ENCODE data around the gene TEC. TPM values are rescaled to one million over a fixed set of nuclear protein-coding genes. Genes with fewer than 3 reads are reported as not detected.

The TEC gene
- total and polyA plus RNA-seq, 2 of the 8 experiments (the other 6 are each of a cell fraction or from before 2014, with no cell fraction given), result 0.73 to 1.8 TPM

DNA sequence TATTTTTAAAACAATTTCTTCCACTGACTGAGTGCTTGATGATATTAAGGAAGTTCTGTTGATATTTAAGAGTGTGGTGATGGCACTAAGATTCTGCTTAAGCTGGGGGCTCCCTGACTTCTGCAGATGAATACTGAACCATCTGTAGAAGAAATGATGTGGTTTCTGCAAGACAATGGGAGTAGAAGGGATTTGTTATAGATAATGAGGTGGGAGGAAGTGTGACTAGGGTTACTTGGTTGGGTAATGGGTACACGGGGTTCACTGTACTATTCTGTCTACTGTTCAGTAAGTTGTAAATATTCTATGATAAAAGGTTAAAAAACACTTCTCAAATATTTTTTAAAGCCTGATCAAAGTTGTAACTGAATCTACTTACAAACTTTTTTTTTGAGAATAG lies 74.7 kb downstream of the TEC start (continued):
- no peak for TF ChIP-seq CHD7 (IDR thresholded peaks at IDR 0.05; ENCODE audit: insufficient replicate concordance, low read length)
- no peak for TF ChIP-seq MAX (IDR thresholded peaks at IDR 0.05)
- TF ChIP-seq TEAD4 (IDR thresholded peaks at IDR 0.05; ENCODE audit: low read depth, low read length), result no peak
- no peak for TF ChIP-seq GABPA (IDR thresholded peaks at IDR 0.05; ENCODE audit: borderline replicate concordance, insufficient read depth, low read length)
- no peak for TF ChIP-seq TCF12 (IDR thresholded peaks at IDR 0.05; ENCODE audit: low read depth, low read length)
- TF ChIP-seq GTF2F1 (IDR thresholded peaks at IDR 0.05; ENCODE audit: borderline replicate concordance, low read depth, low read length), result no peak
- no peak for TF ChIP-seq CTCF (IDR thresholded peaks at IDR 0.05; ENCODE audit: control extremely low read depth in 1 of 3, insufficient read depth in 1 of 3, low read depth in 1 of 3, low read length in 3 of 3)
- TF ChIP-seq RFX5 (IDR thresholded peaks at IDR 0.05; ENCODE audit: borderline replicate concordance, low read depth, low read length), result no peak

Measured in H1 (cell line).